ENCODE data around the gene HOMER2.

DNA sequence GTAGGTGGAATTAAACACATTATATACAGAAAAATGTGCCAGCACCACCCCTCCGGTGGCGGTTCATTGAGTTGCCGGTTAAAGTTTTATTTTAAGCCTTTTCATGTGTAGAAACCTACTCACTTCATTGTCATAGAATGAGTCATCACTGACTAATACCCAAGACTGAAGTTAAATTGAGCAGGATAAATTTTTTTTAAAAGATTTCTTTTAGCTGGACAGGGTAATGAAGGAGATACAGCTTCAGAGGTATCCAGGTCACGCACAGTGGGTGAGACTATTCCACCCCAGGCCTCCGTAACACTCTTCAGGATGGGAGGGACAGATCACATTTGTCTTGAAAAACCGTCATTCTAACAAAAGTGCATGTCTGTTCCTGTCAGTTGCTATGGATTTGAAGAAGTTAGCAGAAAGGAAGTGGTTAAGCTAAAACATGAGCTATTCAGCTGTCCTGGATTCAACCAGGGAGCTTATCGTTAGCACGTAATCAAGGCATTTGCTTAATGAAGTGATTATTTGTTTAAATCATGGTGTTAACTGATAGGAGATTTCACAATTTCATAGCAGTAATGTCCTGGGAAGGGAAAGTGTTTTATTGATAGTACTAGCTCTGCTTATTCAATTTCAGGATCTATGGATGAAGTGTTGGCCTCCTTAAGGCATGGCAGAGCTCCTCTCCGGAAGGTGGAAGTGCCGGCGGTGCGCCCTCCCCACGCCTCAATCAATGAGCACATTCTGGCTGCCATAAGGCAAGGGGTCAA lies 119.7 kb downstream of the HOMER2 start:
- TF ChIP-seq, protein P1, sequence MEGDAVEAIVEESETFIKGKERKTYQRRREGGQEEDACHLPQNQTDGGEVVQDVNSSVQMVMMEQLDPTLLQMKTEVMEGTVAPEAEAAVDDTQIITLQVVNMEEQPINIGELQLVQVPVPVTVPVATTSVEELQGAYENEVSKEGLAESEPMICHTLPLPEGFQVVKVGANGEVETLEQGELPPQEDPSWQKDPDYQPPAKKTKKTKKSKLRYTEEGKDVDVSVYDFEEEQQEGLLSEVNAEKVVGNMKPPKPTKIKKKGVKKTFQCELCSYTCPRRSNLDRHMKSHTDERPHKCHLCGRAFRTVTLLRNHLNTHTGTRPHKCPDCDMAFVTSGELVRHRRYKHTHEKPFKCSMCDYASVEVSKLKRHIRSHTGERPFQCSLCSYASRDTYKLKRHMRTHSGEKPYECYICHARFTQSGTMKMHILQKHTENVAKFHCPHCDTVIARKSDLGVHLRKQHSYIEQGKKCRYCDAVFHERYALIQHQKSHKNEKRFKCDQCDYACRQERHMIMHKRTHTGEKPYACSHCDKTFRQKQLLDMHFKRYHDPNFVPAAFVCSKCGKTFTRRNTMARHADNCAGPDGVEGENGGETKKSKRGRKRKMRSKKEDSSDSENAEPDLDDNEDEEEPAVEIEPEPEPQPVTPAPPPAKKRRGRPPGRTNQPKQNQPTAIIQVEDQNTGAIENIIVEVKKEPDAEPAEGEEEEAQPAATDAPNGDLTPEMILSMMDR (IDR thresholded peaks at IDR 0.05) = no peak
- no peak for TF ChIP-seq ZFX (IDR thresholded peaks at IDR 0.05; ENCODE audit: borderline replicate concordance)
